ENCODE data around the gene SULT1E1.
"Not testable (repeated sequence)": the region's sequence is repeated elsewhere in the genome, so short reads cannot be mapped to it uniquely, and the experiment has no call there.

SULT1E1 gene

DNA sequence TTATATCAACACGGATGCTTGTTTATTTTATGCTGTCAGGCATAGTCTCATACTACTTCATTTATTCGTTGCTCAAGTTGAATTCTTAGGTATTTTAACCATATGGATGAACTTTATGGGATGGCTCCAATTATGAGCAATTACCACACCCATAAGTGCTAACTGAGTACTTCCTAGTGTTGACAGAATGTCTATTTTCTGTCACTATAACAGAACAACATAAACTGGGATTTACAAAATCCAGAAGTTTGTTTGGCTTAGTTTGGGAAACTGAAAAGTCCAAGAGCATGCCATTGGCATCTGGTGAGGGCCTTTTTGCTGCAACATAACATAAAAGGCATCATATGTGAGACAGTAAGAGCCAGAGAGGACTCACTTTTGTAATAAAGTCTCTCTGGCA, 21.0 kb downstream of the SULT1E1 start:
- DNase-seq, result no peak

DNA sequence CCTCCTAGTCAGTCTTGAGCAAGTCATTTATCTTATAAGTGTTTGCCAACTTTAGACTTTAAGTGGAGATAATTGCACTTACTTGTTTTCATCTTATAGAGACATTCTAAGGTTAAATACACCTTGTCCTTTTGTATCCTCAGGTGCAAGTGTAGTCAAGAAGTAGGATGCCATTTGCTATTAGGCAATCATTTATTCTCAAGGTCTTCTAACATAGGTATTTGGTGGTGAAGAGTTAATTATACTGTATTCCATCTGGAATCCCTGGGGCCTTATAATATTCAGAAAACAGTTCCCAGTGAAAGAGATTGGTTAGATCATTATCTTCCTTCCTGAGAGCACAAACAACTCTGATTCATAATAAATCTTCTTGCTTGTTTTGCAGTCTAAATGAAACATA, 23.7 kb downstream of the SULT1E1 start:
- DNase-seq, result no peak

DNA sequence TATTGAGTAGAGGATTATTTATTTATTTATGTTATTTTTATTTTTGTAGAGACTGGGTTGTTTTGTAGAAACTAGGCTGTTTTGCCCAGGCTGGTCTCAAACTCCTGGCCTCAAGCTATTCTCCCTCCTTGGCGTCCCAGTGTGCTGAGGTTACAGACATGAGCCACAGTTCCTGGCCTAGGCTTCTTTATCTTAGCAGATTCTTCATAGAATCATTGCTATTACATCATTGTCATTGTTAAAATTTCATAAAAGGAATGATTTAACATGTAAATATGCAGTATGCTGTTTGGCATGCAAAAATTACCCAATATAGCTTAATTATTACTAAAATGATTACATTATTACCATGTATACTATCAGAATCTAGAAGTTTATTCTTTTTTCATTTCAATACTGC, 24.2 kb downstream of the SULT1E1 start:
- no peak for DNase-seq

DNA sequence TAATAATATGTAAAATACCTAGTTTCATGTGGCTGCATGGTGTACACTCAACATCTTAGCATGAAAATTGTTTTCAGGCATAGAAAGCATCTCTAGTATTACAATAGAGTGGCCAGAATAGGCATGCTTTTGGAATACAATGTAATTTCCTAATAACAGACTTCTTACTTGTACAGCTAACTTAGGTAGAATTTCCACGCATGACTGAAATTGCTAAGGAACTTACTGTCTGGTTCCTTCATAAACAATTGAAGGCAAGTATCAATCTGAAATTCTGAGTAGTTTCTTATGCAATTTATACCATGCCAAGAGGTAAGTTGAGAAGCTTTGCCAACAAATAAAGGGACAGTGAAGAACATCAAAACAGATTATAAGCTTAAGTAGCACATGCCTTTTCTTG, 26.7 kb downstream of the SULT1E1 start:
- DNase-seq, result no peak

DNA sequence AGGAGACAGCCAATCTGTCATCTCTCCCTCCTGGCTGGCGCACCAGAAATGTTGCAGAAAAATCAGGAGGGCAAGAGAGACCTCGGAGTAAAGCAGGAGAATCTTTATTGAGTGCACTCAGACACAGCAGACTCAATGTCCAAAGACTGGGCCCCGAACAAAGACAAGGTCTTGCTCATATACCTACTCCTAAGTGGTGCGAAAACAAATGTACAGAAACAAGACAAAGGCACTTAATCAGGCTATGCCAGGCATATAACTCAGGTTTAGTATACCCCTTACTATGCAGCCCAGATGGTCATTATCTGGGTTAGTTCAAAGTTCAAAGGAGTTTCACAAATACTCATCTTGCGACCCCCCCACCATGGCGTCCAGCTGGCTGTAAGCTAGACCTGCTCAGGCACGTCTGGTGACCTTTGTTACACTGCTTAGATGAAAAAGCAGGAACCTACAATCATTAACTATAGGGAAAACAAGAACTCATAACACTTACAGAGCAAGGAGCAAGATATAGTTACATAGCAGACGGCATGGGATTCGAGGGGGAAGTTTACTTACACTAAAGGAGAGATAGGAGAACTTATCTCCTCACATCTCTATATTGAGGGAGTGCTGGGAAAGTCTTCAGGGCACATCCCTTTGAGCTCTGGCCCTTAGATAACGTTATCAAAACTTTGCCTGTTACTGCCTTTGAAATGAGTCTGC, 27.5 kb downstream of the SULT1E1 start:
- no peak for DNase-seq

DNA sequence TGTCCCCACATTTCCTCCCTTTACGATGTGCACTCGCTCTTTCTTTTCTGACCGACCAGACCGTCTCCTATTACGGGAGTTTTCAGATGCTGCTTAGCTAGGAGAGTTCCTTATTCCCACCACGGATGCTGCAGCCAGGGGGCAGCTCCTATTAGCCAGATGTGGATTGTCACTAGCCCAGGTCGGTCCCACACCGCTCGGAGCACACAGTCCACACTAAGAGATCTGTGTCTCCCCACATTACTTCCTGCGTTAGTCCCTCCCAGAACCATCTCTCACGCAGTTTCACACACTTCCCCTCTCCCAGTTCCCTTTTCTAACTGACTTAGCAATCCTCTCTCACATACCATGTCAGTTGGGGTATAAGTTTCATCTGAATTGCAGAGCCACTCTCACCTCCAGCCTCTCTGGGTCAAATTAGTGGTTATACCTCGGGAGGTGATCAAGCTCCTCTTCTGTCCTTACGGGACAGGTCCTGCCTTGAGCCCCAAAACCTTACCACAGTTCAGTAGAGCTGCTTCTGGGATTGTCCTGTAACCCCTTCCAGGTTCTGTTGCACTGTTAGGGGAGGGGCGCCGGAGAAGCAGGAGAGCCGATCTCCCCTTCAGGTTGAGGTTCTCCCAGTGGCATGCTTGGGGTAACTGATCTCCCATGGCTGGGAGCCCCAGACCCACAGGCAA, 28.2 kb downstream of the SULT1E1 start:
- no peak for DNase-seq

DNA sequence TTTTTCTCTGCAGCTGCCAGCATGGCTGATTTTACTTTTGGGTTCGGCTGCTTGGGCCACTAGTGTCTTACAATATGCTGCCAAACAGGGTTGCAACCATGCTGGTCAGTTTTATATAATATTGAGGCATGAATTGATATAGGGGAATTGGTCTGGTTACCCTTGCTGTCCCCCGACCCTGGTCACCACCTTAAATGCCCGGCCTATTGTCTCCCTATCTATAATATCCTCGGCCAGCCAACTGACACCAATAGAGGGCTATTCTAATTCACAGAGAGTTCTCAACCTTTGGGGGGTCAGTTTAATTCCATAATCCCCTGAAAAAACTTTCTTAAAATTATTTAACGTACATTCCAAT, 28.7 kb downstream of the SULT1E1 start:
- no peak for DNase-seq

DNA sequence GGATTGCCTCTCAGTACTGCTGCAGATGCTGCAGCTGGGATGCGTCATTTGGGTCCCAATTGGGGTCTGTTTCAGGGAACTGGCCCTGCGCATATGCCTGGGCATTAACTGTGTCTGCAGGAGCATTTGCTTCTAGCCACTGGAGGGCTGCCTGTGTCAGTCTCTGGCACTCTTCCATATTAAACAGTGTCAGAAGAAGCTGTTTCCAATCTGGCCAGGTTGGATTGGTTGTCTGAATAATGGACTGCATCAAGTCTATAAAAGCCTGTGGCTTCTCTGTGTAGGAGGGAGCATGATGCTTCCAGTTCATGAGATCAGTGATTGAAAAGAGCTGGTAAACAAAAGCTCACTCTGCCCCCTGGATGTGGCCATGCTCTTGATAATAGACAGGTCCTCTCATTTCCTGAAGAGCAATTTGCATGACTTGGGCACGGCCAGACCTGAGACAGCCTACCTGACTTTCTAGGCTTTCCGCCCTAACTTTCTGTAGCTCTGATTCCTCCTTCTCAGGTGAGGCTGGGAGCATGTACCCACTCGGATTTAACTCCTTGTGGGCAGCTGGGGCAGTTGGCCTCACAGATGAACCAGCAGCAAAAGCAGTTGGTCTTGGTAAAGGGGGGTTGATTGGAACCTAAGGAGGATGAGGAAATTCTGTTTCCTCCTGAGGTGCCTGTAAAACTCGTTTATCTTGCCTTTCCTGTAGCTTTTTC, 29.2 kb downstream of the SULT1E1 start:
- DNase-seq, result no peak

DNA sequence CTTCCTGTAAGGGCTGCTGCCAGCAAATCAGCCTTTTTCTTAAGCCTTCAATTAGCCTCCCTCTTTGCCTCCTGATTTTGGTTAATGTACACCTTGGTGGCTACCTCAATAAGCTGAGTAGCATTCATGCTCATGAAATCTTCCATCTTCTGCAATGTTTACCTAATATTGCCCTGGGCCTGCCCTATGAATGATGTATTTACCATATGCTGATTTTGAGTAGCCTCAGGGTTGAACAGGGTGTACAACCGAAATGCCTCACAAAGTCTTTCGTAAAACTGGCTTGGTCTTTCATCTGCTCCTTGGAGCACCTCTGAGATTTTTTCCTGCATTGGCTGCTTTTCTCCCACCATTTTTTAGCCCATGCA, 29.8 kb downstream of the SULT1E1 start:
- DNase-seq, result no peak

DNA sequence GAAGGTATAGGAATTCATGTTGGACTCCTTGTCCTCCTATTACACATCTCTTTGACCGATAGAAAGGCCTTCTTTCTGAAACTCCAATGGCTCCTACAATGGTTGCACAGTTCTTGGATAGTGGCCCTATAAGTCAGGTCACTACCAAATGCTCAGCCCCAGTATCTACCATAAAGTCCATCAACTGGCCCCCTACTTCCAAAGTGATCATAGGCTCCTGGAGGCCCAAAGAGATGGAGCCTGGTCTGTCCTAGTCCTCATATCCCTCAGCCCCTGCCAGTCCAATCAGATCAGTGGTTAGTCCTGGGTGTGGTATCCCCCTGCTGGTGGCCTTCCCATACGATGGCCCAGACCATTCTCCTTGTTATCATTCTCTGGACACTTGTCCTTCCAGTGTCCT, 30.3 kb downstream of the SULT1E1 start:
- no peak for DNase-seq

DNA sequence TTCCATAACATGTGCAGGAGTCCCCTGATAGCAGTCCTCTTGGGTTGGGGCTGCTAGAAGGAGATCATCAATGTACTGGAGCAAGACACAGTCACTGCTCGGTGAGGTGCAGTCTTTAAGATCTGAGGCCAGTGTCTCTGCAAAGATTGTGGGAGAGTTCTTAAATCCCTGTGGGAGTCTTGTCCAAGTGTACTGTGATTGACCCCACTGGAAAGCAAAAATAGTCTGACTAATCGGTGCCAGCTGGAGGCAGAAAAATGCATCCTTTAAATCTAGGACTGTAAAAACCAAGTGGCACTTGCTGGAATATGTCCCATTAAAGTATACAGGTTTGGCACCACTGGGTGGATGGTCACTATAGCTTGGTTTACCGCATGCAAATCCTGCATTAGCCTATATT, 31.1 kb downstream of the SULT1E1 start:
- no peak for DNase-seq

DNA sequence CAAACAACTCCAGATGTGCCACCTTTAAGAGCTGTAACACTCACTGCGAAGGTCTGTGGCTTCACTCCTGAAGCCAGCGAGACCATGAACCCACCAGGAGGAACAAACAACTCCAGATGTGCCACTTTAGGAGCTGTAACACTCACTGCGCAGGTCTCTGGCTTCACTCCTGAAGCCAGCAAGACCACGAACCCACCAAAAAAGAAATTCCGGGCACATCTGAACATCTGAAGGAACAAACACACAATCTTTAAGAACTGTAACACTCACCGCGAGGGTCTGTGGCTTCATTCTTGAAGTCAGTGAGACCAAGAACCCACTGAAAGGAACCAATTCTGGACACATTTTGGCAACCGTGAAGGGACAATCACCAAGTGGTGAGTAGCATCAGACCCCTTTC, 34.9 kb downstream of the SULT1E1 start:
- DNase-seq, result not testable (repeated sequence)

DNA sequence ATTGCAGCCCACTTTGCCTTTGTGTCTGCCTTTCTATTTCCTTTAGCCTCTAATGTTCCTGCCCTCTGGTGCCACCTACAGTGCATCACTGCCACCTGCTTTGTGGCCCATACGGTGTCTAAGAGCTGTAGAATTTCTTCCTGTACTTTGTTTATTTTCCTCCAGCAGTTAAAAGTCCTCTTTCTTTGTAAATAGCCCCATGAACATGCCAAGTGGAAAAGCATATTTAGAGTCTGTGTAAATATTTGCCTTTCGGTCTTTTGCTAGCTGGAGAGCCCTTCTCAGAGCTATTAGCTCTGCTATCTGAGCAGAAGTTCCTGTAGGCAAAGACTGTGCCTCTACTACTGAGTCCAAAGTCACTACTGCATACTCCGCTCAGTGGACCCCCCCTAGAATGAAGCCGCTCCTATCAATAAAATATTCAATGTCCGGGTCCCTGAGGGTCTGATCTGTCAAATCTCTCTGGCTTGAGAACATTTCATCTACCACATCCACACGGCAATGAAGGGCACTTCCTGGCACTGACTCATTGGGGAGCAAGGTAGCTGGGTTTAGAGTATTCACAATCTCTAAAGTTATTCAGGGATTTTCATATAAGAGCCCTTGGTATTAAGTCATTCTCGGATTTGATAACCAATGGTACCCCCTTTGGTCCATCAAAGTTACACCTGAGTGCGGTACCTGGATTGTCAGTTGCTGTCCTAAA, 36.3 kb downstream of the SULT1E1 start:
- DNase-seq, result no peak

DNA sequence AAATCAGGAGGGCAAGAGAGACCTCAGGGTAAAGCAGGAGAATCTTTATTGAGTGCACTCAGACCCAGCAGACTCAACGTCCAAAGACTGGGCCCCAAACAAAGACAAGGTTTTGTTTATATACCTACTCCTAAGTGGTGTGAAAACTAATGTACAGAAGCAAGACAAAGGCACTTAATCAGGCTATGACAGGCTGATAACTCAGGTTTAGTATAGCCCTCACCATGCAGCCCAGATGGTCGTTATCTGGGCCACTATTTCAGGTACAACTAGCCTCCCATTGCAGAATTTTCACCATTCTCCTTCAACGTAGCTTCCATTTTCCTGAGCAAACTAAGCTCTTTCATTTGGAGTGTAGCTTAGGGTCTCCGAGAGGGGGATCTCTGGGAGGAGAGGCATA, 36.9 kb downstream of the SULT1E1 start:
- DNase-seq, result no peak

DNA sequence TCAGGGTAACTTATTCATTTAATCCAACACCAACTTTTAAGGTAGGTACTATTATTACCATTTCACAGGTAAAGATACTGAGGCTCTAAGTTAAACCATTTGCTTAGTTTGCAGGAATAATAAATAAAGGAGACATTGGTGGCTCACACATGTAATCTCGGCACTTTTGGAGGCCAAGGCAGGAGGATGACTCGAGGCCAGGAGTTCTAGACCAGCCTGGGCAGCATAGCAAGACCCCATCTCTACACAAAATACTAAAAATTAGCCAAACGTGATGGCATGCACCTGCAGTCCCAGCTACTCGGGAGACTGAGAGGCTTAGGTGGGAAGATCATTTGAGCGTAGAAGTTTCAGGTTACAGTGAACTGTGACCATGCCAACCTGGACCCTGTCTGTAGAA, 37.7 kb downstream of the SULT1E1 start:
- no peak for DNase-seq

DNA sequence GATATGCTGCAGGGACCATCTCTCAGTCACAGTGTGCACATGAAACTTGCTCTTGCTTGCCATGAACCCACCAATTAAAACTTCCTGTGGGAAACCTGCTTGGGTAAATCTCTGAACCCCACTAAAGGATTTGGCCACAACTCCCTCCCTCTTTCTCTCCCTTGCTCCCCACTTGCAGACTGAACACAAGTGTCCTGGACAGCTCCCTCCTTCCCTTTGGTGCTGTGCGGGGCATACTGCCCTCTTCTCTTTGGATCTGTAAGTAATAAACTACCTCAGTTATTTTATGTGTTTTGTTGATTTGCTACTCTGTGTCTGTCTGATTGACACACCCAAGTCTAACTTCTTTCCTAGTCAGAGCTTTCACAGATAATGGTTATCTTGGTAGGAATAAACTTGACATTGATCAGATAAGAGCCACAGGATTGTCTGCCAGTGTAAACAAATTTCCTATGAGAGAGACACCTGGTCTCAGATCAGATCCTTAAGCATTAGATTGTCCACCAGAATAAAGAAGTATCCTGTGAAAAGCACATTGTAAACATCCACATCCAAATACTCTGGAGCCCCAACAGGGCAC, 41.8 kb downstream of the SULT1E1 start:
- no peak for DNase-seq

DNA sequence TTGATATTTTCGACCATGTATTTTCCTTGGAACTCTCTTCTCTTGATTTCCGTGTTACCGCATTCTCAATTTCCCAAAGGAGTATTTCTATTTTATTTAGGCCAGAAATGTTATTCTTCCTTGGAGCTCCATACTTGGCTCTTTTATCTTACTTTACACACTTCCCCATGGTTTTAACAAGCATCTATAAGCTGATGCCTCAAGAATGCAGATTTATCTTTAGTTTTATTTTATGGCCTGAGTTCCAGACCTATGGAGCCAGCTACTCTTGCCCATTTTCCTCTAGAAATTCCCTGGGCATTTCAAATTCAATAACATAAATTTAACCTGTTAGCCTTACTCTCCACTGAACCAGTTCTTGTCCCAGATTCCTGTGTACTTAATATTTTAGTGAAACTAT, 43.7 kb downstream of the SULT1E1 start:
- DNase-seq, result no peak

DNA sequence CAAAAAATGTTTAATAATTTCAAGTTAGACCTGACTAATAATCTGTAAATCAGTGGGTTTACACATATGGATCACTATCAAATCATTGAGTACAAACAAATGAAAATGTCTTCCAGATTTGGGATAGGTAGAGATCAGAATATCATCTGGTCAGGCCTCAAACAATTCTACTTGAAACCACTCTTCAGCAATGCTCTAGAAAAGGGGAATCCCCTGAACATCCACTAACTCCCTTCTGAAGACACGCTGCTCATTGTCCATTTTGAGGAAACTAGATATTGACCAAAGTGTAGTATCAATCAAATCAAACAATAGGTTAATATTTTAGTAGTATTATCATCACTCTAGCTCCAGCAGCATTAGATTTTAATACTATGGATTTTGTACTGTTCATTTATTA, 46.3 kb downstream of the SULT1E1 start:
- no peak for DNase-seq

DNA sequence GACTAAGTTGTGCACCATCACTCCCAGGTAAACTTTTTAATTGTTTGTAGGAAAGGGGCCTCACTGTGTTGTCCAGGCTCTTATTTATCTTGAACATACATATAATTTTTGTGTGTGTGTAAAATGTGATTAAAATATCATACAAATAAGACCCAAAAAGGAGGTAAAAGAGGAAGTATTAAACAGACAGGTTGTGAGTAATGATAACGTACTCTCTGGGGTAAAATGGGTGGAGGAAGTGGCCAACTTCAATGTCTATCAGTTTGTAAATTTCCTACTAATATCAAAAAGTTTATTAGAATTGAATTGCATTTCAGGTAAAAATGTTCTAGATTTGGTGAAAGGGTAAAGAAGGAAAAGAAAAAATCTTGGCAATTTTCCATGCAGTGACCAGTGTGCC, 48.8 kb downstream of the SULT1E1 start:
- DNase-seq, result no peak

DNA sequence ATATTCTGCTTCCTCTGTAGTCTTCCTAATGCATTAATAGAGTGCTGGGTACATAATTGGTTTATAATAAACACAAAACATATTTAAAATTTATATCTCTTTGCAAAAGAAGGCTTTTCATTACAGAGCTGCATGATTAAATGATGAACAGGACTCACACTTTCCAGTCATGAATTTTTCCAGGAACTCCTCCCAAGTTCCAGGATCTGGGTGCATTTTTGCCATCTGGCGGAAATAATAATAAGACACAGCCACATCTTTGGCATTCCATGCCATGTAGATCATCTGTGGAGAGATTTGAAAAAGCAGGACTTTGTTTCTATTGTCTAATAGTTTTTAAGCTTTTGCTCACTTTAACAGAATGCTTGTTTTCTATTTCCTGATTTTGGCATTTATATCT, 59.3 kb downstream of the SULT1E1 start:
- DNase-seq, result no peak

DNA sequence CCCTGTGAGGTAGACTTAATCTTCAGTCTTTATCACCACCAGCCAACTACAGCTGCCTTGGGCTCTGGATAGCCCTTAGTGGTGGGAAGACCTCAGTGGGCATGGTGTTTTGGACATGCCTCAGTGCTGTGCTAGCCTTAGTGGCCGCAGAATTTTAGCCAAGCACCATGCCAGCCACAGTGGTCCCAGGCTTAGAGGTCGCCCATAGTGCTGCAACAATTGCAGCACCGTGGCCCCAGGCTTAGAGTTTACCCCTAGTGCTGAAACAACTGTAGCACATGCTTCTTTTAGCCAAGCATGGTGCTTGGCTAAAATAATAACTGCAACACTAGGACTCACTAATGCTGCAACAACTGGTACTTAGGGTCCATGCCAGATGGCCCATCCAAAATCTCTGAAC, 60.6 kb downstream of the SULT1E1 start:
- no peak for DNase-seq

DNA sequence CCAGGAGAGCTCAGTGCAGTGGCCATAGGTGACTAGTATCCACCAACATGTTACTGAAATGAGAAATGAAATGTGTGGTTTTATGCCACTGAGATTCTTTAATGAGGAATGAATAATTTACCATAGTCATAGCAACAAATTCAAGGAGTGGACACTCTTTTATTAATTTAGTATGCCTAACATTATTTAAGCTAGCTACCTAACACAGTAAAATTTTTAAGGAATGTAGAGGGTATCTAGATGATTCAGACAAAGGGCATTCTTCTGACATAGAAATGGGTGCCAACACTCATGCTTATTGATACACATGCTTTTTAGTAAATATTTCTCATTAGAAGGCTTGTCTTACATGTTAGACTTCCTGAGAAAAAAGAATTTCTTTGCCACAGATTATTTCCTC, 66.2 kb downstream of the SULT1E1 start:
- DNase-seq, result no peak

Measured in cerebellar nuclear complex (tissue), 1 donor.